HG03039 (cell line): Measurements from ENCODE around the gene MSH3.
"Not testable (repeated sequence)": the region's sequence is repeated elsewhere in the genome, so short reads cannot be mapped to it uniquely, and the experiment has no call there.

Source experiments
- ATAC-seq: cut with Tn5 transposase; IDR thresholded peaks from one replicate; pipeline ENCODE4 v1.9.1; 2021; ENCODE audit warnings: mild to moderate bottlenecking, moderate library complexity; ENCODE audit not compliant: unreplicated experiment

The MSH3 gene

DNA sequence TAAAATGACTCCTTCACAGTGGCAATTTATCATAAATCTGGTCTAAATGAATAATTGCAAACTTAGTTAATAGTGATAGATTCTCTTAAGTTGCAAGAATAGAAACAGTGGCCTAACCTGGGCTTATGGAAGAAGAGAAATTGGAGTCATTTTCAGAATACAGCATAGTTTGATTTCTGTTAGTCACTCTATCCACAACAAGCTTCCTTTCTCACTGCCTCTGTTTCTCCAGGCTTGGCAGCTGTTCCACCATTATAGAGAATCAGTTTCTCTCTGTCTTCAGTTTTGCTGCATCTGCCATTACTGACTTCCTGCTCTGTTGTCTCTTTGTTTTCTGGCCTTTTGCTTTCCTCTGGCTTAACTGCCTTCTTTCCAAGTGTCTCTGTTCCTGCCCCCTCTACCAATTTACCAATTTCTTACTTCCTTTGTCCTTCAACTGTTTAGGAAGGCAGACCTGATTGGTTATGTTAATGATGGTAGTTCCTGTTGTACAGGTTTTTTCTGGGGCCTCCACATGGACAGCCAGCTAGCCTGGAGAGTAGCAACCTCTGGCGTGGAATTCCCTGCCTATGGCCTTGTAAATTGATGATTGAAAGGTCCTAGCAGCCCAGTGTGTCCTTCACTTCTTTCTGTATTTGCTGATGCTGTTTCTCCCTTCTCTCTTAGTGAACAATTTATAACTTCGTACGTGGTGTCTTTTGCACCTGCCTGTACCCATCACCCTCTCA, 229.8 kb downstream of the MSH3 start:
- ATAC-seq = no peak

DNA sequence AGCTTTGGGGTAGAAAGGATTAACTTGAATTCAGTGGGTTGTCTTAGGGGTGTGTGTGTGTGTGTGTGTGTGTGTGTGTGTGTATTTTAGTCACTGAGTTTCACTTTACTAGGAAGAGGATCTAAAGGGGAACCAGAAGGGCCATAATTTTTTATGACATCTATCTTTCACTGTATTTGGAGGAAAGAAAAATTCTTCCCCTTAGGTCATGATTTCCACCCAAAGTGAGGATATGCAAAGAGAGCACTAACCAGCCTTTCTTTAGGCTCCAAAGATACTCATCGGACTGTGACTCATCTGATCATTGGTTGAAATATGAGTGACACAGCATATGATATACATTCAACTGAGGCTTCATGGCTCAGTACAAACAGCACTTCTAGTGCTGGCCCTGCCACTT, 230.5 kb downstream of the MSH3 start:
- ATAC-seq = no peak

DNA sequence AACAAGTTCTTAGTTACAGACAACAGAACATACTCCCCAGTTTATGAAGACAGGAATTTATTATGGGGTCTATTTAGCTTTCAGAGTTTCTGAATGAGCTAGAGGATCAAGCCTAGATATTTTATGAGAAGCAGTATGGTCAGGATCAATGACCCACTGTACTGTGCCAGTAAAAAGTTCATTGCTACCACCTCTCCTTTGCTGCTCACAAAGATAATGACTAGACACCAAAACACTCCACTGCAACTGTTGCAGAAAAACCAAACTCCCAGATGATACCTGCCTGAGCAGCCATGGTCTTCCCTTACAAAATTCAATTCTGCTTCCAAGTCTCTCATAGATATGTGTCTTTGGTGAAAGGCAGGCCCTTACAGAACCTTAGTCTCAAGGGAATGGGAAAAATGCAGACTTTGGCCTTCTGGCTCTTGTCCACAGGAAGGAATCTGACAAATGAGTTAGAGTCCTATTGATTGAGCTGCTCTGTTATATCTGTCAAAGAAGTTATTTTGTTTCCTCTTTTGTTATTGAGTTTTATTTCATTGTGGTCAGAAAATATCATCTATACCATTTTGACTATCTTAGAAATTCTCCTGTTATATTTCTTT, 231.0 kb downstream of the MSH3 start:
- no peak for ATAC-seq

DNA sequence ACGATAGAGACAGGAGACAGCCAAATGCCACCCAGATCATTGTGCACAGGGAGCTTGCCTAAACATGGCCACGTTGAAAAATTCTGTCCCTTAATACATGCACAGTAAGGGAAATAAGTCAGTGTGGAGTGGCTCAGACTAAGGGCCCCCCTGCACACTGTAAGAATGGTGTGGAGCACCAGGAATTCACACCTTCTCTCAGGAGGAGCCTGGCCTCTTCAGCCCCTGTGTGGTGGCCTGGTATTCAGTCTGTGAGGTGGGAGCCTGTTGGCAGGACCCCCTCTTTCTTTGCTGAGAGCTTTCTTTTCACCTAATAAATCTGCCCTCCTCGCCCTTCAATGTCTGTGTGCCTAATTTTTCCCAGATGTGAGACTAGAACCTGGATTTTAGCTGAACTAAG, 239.6 kb downstream of the MSH3 start:
- no peak for ATAC-seq

DNA sequence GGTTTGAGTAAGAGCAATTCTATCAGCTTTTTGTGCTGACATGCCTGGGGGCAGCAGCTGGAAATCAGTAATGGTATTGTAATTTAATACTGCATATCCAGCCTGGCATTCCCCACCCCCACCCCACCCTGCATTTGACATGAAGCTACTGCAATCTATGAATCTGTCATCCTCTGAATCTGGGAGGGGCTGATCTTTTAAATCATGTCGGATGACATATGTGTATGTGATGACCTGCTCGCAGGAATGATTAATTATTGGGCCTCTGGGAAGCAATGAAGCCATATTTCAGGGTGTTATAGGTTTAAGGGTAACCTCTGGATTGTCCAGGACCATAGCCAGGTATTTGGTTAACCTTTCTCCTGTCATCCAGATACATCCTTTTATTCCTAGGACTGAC, 241.1 kb downstream of the MSH3 start:
- no peak for ATAC-seq

DNA sequence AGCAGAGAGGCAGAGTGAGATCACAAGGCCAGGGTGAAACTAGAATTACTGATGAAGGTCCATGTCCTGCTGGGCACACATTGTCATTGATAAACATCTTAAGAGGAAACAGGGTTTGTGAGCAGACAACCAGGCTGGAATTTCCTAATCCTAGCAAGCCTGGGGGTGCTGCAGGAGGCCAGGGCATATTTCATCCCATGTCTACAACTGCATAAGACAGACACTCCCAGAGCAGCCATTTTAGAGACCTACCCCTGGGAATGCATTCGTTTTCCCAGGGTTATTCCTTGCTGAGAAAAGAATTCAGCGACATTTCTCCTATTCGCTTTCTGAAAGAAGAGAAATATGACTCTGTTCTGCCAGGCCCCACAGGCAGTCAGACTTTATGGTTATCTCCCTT, 248.2 kb downstream of the MSH3 start:
- ATAC-seq = not testable (repeated sequence)

DNA sequence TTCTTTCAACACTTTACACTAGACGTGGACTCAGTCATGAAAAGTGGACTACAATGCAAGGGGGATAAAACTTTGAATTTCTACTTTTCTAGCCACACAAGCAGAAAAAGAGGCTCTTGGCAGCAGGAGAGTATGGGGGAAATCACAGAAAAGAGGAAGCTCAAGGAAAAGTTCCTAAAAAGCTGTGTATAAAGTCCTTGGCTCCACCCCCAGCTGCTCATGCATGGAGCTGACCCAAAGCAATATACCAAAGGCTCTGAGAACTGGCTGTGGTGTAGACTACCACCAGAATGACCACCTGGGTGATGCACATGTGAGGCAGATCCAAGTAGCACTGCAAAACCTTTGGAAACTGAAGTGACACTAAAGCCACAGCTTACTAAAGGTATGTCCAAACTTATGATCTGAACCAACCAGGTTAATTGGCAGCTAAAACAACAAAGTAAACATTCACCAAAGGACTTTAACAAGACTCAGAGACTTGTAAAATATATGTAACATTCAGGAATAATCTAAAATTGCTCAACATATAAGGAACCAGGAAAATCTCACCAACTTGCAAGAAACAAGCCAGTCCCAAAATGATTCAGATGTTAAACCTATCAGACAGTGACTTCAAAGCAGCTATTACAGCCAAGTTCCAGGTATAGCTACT, 250.2 kb downstream of the MSH3 start:
- no peak for ATAC-seq

DNA sequence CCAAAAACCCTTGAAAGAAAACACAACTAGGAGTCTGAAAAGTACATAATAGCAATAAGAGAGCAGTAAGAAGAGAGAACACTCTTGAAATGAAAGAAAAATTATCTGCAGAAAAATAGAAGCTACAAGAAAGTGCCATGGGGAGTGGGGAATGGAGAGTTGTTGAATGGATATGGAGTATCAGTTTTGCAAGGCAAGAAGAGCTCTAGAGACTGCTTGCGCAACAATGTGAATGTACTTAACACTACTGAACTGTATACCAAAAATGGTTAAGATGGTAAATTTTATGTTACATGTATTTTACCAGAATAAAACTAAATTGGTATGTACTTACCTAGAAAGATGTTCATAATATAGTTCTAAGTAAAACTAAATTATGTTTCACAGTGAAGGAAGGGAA, 251.0 kb downstream of the MSH3 start:
- no peak for ATAC-seq

DNA sequence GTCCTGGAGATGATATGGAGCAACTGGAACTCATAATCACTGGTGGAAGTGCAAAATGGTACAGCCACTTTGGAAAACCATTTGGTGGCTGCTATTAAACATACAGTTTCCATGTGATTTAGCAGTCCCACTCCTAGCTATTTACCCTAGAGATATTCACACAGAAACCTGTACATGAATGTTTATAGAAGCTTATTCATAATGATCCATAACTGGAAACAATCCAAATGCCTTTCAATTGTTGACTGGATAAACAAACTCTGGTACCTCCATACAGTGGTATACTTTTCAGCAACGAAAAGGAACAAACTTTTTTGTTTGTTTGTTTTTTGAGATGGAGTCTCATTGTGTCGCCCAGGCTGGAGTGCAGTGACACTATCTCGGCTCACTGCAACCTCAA, 258.0 kb downstream of the MSH3 start:
- ATAC-seq = no peak

DNA sequence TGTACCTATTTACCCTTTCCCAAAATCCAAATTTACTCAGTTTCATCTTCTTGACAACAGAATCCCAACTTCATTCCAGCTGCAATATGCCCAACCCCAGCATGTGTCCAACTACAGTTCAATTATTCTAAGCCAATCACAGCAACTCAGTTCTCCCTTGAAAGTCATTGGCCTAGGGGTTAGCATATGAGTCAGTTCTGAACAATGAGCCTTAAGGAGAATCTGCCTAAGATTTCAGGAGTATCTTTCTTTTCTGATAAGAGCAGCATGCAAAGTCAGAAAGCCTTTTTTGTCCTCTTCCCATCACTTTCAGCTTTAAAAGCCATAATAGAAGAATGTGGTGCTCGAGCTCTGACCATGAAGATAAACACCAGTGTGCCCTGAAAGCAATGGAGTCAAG, 261.3 kb downstream of the MSH3 start:
- no peak for ATAC-seq

DNA sequence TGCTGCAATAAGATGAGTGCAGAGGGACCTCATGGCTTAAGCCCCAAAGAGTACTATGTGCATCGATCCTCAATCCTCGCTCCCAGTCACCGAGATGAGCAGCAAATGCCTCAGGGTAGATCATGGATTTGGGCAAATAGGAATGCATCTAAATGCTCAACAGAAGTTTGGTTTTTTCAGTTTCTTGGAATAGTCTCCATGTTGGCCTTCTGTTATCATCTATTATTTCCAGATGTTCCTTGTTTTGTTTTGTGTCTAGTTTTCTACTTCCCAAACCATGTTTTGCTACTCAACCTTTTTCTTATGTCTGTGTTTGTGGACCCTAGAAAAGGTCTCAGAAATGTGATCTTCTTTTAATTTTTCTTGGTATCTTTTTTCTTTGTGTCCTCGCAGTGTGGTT, 262.2 kb downstream of the MSH3 start:
- no peak for ATAC-seq

DNA sequence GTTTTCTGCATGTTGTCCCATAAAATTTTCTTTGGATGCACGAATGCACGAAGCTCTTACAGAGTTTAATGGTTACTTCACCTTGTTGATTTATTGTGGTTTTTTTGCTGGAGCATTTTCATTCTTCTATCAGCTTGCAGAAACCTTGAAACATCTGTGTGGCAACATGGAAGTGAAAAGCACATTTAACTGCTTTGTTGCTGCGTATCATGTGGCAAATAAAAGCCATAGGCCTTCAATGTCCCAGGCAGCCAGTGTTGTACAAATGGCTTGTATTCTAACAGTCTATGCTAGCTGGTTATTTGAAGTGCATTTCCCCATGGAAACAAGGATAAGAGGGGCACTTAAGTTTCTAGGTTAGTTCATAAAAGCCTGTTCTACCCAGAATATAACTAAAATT, 263.2 kb downstream of the MSH3 start:
- no peak for ATAC-seq

DNA sequence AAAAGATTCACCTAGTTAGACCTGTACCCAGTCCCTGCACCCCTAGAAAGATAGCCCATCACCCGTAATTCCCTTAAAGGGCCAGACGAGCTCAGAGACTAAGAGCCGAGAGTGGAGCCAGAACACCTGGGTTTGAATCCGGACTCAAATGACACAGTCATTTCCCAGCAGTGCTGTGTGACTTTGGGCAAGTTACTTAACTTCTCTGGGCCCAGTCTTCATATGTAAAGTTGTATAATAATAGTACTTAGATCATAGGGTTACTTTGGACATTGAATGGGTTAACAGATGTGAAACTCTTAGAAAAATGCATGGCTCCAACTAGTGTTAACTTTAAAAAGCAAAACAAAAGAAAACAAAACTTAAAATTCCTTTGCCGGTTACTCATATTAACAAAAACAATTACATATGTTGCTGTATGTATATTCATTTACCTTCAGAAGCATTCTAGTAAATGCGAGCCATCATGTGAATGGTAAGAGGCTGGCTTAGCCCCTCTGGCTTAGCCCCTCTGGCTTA, 265.3 kb downstream of the MSH3 start:
- ATAC-seq = no peak

DNA sequence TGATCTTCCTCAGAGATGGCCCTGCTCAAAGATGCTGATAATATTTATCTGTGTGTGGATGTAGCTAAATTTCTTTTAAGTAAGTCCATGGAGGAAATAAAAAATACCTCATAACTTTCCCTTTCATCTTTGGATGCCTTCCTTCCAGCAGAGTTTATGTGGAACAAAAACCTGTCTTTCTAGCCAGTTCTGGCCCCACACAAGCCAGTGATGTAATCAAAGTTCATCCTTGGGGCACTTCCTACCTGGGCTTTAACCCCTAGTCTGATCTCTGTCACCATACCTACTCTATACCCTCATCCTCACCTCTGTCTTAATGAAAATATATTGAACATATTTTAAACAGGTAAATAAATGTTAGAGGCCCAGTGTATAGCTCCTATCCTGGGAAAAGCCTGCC, 265.9 kb downstream of the MSH3 start:
- ATAC-seq = no peak

DNA sequence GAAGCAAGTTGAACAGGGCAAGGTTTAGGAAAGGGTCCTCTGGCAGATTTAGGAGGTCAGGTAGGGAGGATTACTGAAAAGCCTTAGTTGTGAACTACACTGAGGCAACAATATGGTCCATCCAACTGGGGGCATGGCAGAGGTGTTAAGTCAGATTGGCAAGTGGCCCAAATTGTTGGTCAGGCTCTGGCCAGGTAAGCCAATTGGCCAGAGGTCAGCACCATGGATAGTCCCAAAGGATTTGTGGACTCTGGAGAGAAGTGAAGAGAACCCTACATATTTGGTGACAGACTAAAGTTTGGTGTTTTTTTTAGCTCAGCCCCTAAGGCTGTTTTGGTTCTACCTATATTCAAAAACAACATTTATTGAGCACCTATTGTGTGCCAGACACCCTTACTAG, 266.6 kb downstream of the MSH3 start:
- ATAC-seq = no peak

DNA sequence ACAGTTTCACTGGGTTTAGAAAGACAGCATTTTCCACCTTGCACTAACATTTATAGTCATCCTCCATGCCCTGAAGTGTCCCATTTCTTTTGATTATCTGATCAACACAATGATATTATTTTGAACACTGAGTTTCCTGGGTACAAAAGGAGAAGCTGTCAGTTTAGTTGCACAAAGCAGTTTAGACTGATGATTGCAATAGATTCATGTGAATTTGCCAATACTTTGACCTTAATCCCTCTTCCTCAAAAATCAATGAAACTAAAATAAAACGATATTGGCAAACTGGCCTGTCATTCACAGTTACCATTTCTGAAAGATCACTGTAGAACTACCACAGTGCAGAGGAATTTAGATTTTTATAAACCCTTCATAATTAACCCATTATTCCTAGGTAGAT, 271.5 kb downstream of the MSH3 start:
- no peak for ATAC-seq
